K562 (cell line): ENCODE data around the gene CRIP3. TPM values are rescaled to one million over a fixed set of nuclear protein-coding genes. Genes with fewer than 3 reads are reported as not detected.
"Not testable (repeated sequence)": the region's sequence is repeated elsewhere in the genome, so short reads cannot be mapped to it uniquely, and the experiment has no call there.

Experiments used
- ATAC-seq: fragments of 200-7000 bp; cut with Tn5 transposase; 3 replicates; pipeline ENCODE4 v1.9.1; 2020; ENCODE audit warnings: moderate library complexity
- BruUV-seq: library from RNA; stranded (reverse); fragments of 400-500 nt; replicated peaks from 2 replicates; lab custom pipeline; 2021; lab: Mats Ljungman, UMichigan
- CTCF ChIA-PET: fragments of 300-600 bp; formaldehyde crosslinking; extraction: SDS; loops from one replicate; lab custom pipeline; 2021; ENCODE audit warnings: low intra/inter-chr PET ratio; lab: Yijun Ruan, JAX
- POLR2A ChIA-PET: fragments of 300-600, 350-650 bp; sonication (Branson Sonifier 250); formaldehyde crosslinking; extraction: SDS; loops from one replicate; lab custom pipeline; 2021; ENCODE audit warnings: antibody characterized with exemption, inconsistent platforms; lab: Yijun Ruan, JAX
- DNase-seq, 4 experiments: peaks; one replicate each; pipeline versions ENCODE4 v3.0.0 to v3.0.0-alpha.2; 2011 to 2018; ENCODE audit warnings: low spot score in 3 of 4, mixed read lengths in 3 of 4; ENCODE audit errors: extremely low read depth in 1 of 4
- FAIRE-seq: peaks from 2 replicates; lab custom pipeline; 2011; peaks lifted over from hg19 to GRCh38; lab: Jason Lieb, UNC
- H2AFZ ChIP-seq: 2 replicates; pipeline ENCODE4 v1.6.0; 2011; ENCODE audit warnings: low read depth, low read length, control low read depth, inconsistent platforms
- H3K27ac ChIP-seq: fragments of 200-600 bp; 3 replicates; pipeline ENCODE4 v1.8.0; 2011; ENCODE audit warnings: low read depth, mild to moderate bottlenecking, control low read depth, inconsistent platforms, low read length, moderate library complexity, mixed read lengths; ENCODE audit errors: extremely low read depth
- H3K27me3 ChIP-seq, 2 experiments: fragments of 300-600 bp in 1 of 2; 2 replicates in 1 of 2; 3 replicates in 1 of 2; pipeline versions ENCODE4 v1.6.0 to v1.8.0; 2011; ENCODE audit warnings: inconsistent platforms in 2 of 2, low read length in 2 of 2, mild to moderate bottlenecking in 1 of 2, mixed read lengths in 1 of 2, moderate library complexity in 1 of 2; ENCODE audit not compliant: control insufficient read depth in 2 of 2, insufficient read depth in 2 of 2
- H3K36me3 ChIP-seq: fragments of 300-600 bp; 3 replicates; pipeline ENCODE4 v1.8.0; 2011; ENCODE audit warnings: mild to moderate bottlenecking, low read length, inconsistent platforms; ENCODE audit not compliant: control insufficient read depth, insufficient read depth
- H3K4me1 ChIP-seq, 2 experiments: fragments of 200-600 bp in 1 of 2; replicated peaks in 1 of 2; 2 replicates in 1 of 2; 3 replicates in 1 of 2; pipeline versions ENCODE4 v1.5.1 to v1.8.0; 2011; ENCODE audit warnings: inconsistent platforms in 2 of 2, low read length in 2 of 2, mild to moderate bottlenecking in 1 of 2, mixed read lengths in 1 of 2, moderate library complexity in 1 of 2; ENCODE audit not compliant: control insufficient read depth in 2 of 2, insufficient read depth in 2 of 2
- H3K4me2 ChIP-seq: 2 replicates; pipeline ENCODE4 v1.6.1; 2011; ENCODE audit warnings: low read length, control low read depth, inconsistent platforms, mixed read lengths; ENCODE audit not compliant: insufficient read depth
- H3K4me3 ChIP-seq: fragments of 200-600 bp; sonication (generic), shearing (Covaris generic); 2 replicates; pipeline ENCODE4 v1.5.1; 2016; ENCODE audit warnings: control low read depth, inconsistent platforms
- H3K79me2 ChIP-seq: fragments of 200-600 bp; 3 replicates; pipeline ENCODE4 v1.8.0; 2011; ENCODE audit warnings: low read length, inconsistent platforms; ENCODE audit not compliant: control insufficient read depth, insufficient read depth
- H3K9ac ChIP-seq, 2 experiments: 2 replicates each; pipeline versions ENCODE4 v1.6.0 to v1.6.1; 2011; ENCODE audit warnings: low read depth in 2 of 2, low read length in 2 of 2, control low read depth in 1 of 2, inconsistent platforms in 1 of 2, mild to moderate bottlenecking in 1 of 2, mixed read lengths in 1 of 2; ENCODE audit not compliant: insufficient read depth in 1 of 2
- H3K9me1 ChIP-seq: one replicate; pipeline ENCODE4 v1.6.0; 2011; ENCODE audit warnings: inconsistent platforms, mild to moderate bottlenecking, low read length, moderate library complexity; ENCODE audit not compliant: control insufficient read depth, insufficient read depth
- H3K9me3 ChIP-seq: replicated peaks from 2 replicates; pipeline ENCODE4 v1.5.1; 2011; ENCODE audit warnings: low read depth, low read length, inconsistent platforms; ENCODE audit not compliant: control insufficient read depth, insufficient read depth
- H4K20me1 ChIP-seq: replicated peaks from 2 replicates; pipeline ENCODE4 v1.6.1; 2011; ENCODE audit warnings: low read length, inconsistent platforms, mixed read lengths; ENCODE audit not compliant: control insufficient read depth, insufficient read depth
- ARID2 ChIP-seq: fragments of 450-650 bp; IDR thresholded peaks from 2 replicates; pipeline ENCODE4 v1.6.1; 2017; ENCODE audit warnings: antibody characterized with exemption, mild to moderate bottlenecking
- HDGF ChIP-seq: fragments of 450-650 bp; IDR thresholded peaks from 2 replicates; pipeline ENCODE4 v1.6.1; 2016
- MCM5 ChIP-seq: fragments of 450-650 bp; IDR thresholded peaks from 2 replicates; pipeline ENCODE4 v1.6.1; 2016; ENCODE audit warnings: low read depth
- WGBS: fragments of 100-300 bp; shearing (Covaris generic); methylation state at CpG from one replicate; pipeline ENCODE4 v1.1.6; 2016; ENCODE audit warnings: low coverage, mixed read lengths; ENCODE audit not compliant: insufficient coverage; ENCODE audit errors: missing lambda C conversion rate; 5-methylcytosine and 5-hydroxymethylcytosine counted together
- in situ Hi-C: fragments of 300-500 bp; cut with MboI; formaldehyde crosslinking; loops from 4 replicates; pipeline ENCODE4 v1.15.0; 2018; ENCODE audit warnings: inconsistent platforms, mixed read lengths
- intact Hi-C: fragments of 100-400 bp; cut with micrococcal nuclease; formaldehyde crosslinking; loops from 2 replicates; pipeline ENCODE4 v1.14.2; 2022
- polyA plus RNA-seq, 8 experiments: library from polyadenylated mRNA; depleted of rRNA in 4 of 8; stranded (reverse) in 5 of 8; unstranded in 3 of 8; fragments of >200 nt; fragmentation: Nextera tagmentation in 2 of 8; fragmentation: Illumina TruSeq in 1 of 8; extraction: Ambion mirVana in 2 of 8; extraction: Trizol in 1 of 8; gene quantifications; 2 replicates each; pipeline versions ENCODE4 v1.2.1 to v1.2.3, GENCODE V29; 2011 to 2014; ENCODE audit warnings: inconsistent platforms in 1 of 8, missing spikeins in 1 of 8
- total RNA-seq, 7 experiments: library from RNA; depleted of rRNA in 6 of 7; stranded (reverse); fragments of >200 nt in 6 of 7; fragmentation: Illumina TruSeq in 2 of 7; extraction: Trizol in 2 of 7; gene quantifications; 2 replicates each; pipeline versions ENCODE4 v1.2.1 to v1.2.3, GENCODE V29; 2011 to 2021; ENCODE audit warnings: low replicate concordance in 1 of 7
- TF ChIP-seq, protein P1 (sequence below), 2 experiments: fragments of 450-650 bp in 1 of 2; sonication (generic) in 1 of 2; formaldehyde crosslinking; conservative IDR thresholded peaks; 2 replicates each; pipeline versions ENCODE4 v1.4.0 to v1.8.1; 2020 to 2022; ENCODE audit warnings: mild to moderate bottlenecking in 1 of 2, missing genetic modification reagents in 1 of 2
- TF ChIP-seq, protein P2 (sequence below), 3 experiments: IDR thresholded peaks in 2 of 3; conservative IDR thresholded peaks in 1 of 3; 2 replicates each; pipeline ENCODE4 v1.5.1; 2011 to 2012; ENCODE audit warnings: low read length in 3 of 3, mild to moderate bottlenecking in 3 of 3, control low read depth in 2 of 3, improper control_type of control experiment in 1 of 3, inconsistent platforms in 1 of 3, low read depth in 1 of 3, mixed read lengths in 1 of 3, moderate library complexity in 1 of 3; ENCODE audit not compliant: insufficient read depth in 2 of 3

The CRIP3 gene
- total and polyA plus RNA-seq, 9 of the 15 experiments (the other 6 are each of a cell fraction or from before 2014, with no cell fraction given): 0.36 to 2.1 (median 0.87) TPM

DNA sequence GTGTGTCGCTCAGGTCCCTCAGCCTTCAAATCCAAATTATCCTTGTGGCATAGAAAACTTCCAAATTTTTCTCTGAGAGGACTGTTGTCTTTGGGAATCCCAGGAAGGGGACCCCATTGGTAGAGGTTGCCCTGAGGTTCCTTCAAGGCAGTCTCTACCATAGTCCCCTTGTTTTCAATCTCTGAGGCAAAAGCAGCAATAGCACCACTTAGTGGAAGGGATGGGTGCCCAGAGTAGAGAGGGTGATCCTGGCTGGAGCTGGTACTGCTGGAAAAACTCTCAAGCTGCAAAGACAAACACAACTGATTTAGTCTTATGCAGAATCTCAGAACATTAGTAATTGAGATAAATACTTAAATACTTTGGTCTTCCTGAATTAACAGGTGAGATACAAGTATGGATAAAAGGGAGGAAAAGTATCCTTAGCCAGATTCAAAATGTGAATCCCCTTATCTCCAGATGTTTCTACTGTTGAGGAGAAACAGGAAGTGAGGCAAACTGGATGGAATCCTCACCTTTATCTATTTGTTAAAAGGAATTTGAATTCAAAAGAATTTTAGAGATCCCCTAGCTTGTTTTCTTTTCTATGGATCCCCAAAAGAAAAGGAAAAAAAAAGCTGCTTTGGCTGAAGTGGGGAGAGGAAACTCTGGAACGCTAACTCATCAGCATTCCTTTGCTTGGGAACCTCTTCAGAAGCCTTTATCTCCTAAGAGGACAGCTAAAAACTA is 47.4 kb upstream of the CRIP3 start (continued):
- TF ChIP-seq, protein P1, sequence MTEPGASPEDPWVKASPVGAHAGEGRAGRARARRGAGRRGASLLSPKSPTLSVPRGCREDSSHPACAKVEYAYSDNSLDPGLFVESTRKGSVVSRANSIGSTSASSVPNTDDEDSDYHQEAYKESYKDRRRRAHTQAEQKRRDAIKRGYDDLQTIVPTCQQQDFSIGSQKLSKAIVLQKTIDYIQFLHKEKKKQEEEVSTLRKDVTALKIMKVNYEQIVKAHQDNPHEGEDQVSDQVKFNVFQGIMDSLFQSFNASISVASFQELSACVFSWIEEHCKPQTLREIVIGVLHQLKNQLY (CRISPR knock-in tag; conservative IDR thresholded peaks at IDR 0.05): no peak
- TF ChIP-seq HDGF (no peak), ARID2 (no peak), MCM5 (no peak)
- TF ChIP-seq, protein P2, sequence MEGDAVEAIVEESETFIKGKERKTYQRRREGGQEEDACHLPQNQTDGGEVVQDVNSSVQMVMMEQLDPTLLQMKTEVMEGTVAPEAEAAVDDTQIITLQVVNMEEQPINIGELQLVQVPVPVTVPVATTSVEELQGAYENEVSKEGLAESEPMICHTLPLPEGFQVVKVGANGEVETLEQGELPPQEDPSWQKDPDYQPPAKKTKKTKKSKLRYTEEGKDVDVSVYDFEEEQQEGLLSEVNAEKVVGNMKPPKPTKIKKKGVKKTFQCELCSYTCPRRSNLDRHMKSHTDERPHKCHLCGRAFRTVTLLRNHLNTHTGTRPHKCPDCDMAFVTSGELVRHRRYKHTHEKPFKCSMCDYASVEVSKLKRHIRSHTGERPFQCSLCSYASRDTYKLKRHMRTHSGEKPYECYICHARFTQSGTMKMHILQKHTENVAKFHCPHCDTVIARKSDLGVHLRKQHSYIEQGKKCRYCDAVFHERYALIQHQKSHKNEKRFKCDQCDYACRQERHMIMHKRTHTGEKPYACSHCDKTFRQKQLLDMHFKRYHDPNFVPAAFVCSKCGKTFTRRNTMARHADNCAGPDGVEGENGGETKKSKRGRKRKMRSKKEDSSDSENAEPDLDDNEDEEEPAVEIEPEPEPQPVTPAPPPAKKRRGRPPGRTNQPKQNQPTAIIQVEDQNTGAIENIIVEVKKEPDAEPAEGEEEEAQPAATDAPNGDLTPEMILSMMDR (IDR thresholded peaks at IDR 0.05 in 2 of 3, conservative IDR thresholded peaks at IDR 0.05 in 1 of 3; ENCODE audit: insufficient read depth in 2 of 3, low read depth in 1 of 3, low read length in 3 of 3): peak; percentile 37 to 45 (median 39); a peak in 5 of 6 replicates

DNA sequence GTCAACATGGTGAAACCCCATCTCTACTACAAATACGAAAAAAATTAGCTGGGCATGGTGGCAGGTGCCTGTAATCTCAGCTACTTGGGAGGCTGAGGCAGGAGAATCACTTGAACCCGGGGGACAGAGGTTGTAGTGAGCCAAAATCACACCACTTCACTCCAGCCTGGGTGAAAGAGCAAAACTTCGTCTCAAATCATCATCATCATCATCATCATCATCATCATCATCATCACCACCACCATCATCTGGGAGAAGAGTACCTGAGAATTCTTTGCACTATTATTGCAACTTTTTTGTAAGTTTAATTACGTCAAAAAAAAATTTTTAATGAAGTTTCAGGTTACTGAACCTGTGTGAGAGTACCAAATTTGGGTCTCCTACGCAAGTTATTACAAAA is 43.3 kb upstream of the CRIP3 start:
- H3K27ac ChIP-seq, ATAC-seq, intact Hi-C loops, H3K9me3 ChIP-seq, H3K79me2 ChIP-seq, H3K27me3 ChIP-seq, DNase-seq, H3K9me1 ChIP-seq, H3K4me3 ChIP-seq, H3K4me2 ChIP-seq, POLR2A ChIA-PET, in situ Hi-C loops, H3K9ac ChIP-seq, H4K20me1 ChIP-seq, H3K4me1 ChIP-seq, FAIRE-seq, H2AFZ ChIP-seq, CTCF ChIA-PET, BruUV-seq: not testable (repeated sequence)
- H3K36me3 ChIP-seq: peaks cover 66% of the 10 kb centered on the region
- WGBS: 71% methylated on average over 5 of the region's 5 CpGs
